GM10248 (cell line): ENCODE results near the gene DRC7.
"Not testable (repeated sequence)": the region's sequence is repeated elsewhere in the genome, so short reads cannot be mapped to it uniquely, and the experiment has no call there.

Experiments
- CTCF ChIA-PET: fragments of 300-600 bp; sonication (Branson Sonifier 250); formaldehyde crosslinking; extraction: SDS; loops from one replicate; lab custom pipeline; 2021; ENCODE audit warnings: antibody characterized with exemption; lab: Yijun Ruan, JAX
- POLR2A ChIA-PET: fragments of 350-650 bp; sonication (Branson Sonifier 250); formaldehyde crosslinking; extraction: SDS; loops from one replicate; lab custom pipeline; 2020; ENCODE audit warnings: antibody characterized with exemption; lab: Yijun Ruan, JAX
- DNase-seq: peaks from one replicate; pipeline ENCODE4 v3.0.0; 2012; ENCODE audit errors: extremely low spot score
- CTCF ChIP-seq: IDR thresholded peaks from 2 replicates; pipeline ENCODE4 v1.5.1; 2012; ENCODE audit warnings: mild to moderate bottlenecking, low read depth; ENCODE audit errors: extremely low read depth, missing control alignments, control extremely low read depth

Gene DRC7

GRCh38 chr16:57668263-57668571, 26.4 kb upstream of the DRC7 start, which contains the start of gene ADGRG3:
Gene ADGRG3, plus strand, starts transcription at chr16:57668306. Its CDS starts 42 bp downstream, at chr16:57668348.
- POLR2A ChIA-PET = no interaction called here
- CTCF ChIA-PET = interaction anchor here (1.0 to 1.2 kb wide), 4 partner anchors 14 to 91 kb away, joined by 3 to 5 read pairs (median 4); no protein-coding TSS in a partner anchor

GRCh38 chr16:57668630-57669475, 25.8 kb upstream of the DRC7 start:
- DNase-seq = no peak
- TF ChIP-seq CTCF = no peak
- CTCF ChIA-PET = interaction anchor here (1.2 to 1.4 kb wide), 2 partner anchors 15 to 93 kb away, joined by 4 to 5 read pairs; no protein-coding TSS in a partner anchor
- POLR2A ChIA-PET = no interaction called here

More at GRCh38 chr16:57668263-57668571, 26.4 kb upstream of the DRC7 start, which contains the start of gene ADGRG3:
- no peak for DNase-seq
- no peak for TF ChIP-seq CTCF

GRCh38 chr16:57669476-57670162, 25.0 kb upstream of the DRC7 start:
- no peak for TF ChIP-seq CTCF
- CTCF ChIA-PET = interaction anchor here (1.2 to 1.4 kb wide), 2 partner anchors 14 to 94 kb away, joined by 4 to 5 read pairs; no protein-coding TSS in a partner anchor
- DNase-seq = no peak
- POLR2A ChIA-PET = no interaction called here

- TF ChIP-seq CTCF = no peak
- no peak for DNase-seq
- ChIA-PET CTCF (interaction anchor here (1.2 to 1.8 kb wide), 2 partner anchors 9 to 11 kb away, joined by 3 to 6 read pairs; no protein-coding TSS in a partner anchor), POLR2A (no interaction called here)
Observed at GRCh38 chr16:57670196-57670595, 24.4 kb upstream of the DRC7 start.

GRCh38 chr16:57671451-57671850, 23.2 kb upstream of the DRC7 start:
- DNase-seq, POLR2A ChIA-PET: not testable (repeated sequence)
- CTCF ChIA-PET = interaction anchor here (1.2 to 1.8 kb wide), 5 partner anchors 10 to 96 kb away, joined by 3 to 6 read pairs (median 4); no protein-coding TSS in a partner anchor

- DNase-seq = no peak
- no peak for TF ChIP-seq CTCF
- CTCF ChIA-PET = interaction anchor here (0.7 to 1.8 kb wide), 6 partner anchors 9 to 97 kb away, joined by 3 to 4 read pairs (median 4); no protein-coding TSS in a partner anchor
- POLR2A ChIA-PET = no interaction called here
Observed at GRCh38 chr16:57672416-57672815, 22.2 kb upstream of the DRC7 start.
